HepG2 (cell line): ENCODE data around the gene NPPB. TPM values are rescaled to one million over a fixed set of nuclear protein-coding genes. Genes with fewer than 3 reads are reported as not detected.

Experiments used
- CBX2 ChIP-seq, 2 experiments: fragments of 200-600 bp in 1 of 2; sonication (generic); formaldehyde crosslinking in 1 of 2; IDR thresholded peaks; 2 replicates each; pipeline versions ENCODE4 v1.7.0 to v1.8.1; 2018 to 2022; ENCODE audit warnings: low read depth in 2 of 2, low read length in 1 of 2, mild to moderate bottlenecking in 1 of 2, missing genetic modification reagents in 1 of 2
- PHF21A ChIP-seq: sonication (generic); formaldehyde crosslinking; IDR thresholded peaks from 2 replicates; pipeline ENCODE4 v1.5.0; 2020; ENCODE audit warnings: mild to moderate bottlenecking, missing genetic modification reagents
- POLR2A ChIP-seq, 2 experiments: IDR thresholded peaks; 2 replicates each; pipeline ENCODE4 v1.6.1; 2011; ENCODE audit warnings: low read depth in 2 of 2, low read length in 2 of 2, mild to moderate bottlenecking in 1 of 2, moderate library complexity in 1 of 2; ENCODE audit not compliant: insufficient read depth in 1 of 2
- SOX6 ChIP-seq, 2 experiments: fragments of 450-650 bp in 1 of 2; sonication (generic) in 1 of 2; formaldehyde crosslinking in 1 of 2; IDR thresholded peaks; 2 replicates each; pipeline versions ENCODE4 v1.4.0 to v1.6.1; 2017 to 2020; ENCODE audit warnings: antibody characterized with exemption in 1 of 2, mild to moderate bottlenecking in 1 of 2, missing genetic modification reagents in 1 of 2
- SRY ChIP-seq: sonication (generic); formaldehyde crosslinking; IDR thresholded peaks from 2 replicates; pipeline ENCODE4 v1.8.0; 2022; ENCODE audit warnings: mild to moderate bottlenecking, missing genetic modification reagents
- TEAD3 ChIP-seq: optimal IDR thresholded peaks from 2 replicates; pipeline ENCODE3; 2016; ENCODE audit warnings: borderline replicate concordance
- YEATS2 ChIP-seq: sonication (generic); formaldehyde crosslinking; IDR thresholded peaks from 2 replicates; pipeline ENCODE4 v1.4.0; 2020; ENCODE audit warnings: missing genetic modification reagents, borderline replicate concordance
- ZNF234 ChIP-seq: sonication (generic); formaldehyde crosslinking; conservative IDR thresholded peaks from 2 replicates; pipeline ENCODE4 v1.5.1; 2020; ENCODE audit warnings: mild to moderate bottlenecking, missing genetic modification reagents
- polyA plus RNA-seq, 8 experiments: library from polyadenylated mRNA; depleted of rRNA in 3 of 8; stranded (reverse) in 7 of 8; unstranded in 1 of 8; fragments of >200 nt; fragmentation: Illumina TruSeq in 4 of 8; extraction: Trizol in 4 of 8; gene quantifications; 2 replicates each; pipeline versions ENCODE4 v1.2.1 to v1.2.3, GENCODE V29; 2011 to 2016; ENCODE audit warnings: low read depth in 4 of 8, missing spikeins in 1 of 8, mixed read lengths in 1 of 8; ENCODE audit not compliant: insufficient read depth in 1 of 8
- total RNA-seq, 5 experiments: library from RNA; depleted of rRNA; stranded (reverse); fragments of >200 nt; fragmentation: Illumina TruSeq; extraction: Trizol; gene quantifications; 2 replicates each; pipeline ENCODE4 v1.2.3, GENCODE V29; 2016; ENCODE audit warnings: low read depth in 1 of 5
- TF ChIP-seq, protein P1 (sequence below): sonication (generic); formaldehyde crosslinking; IDR thresholded peaks from 2 replicates; pipeline ENCODE4 v1.8.1; 2023; ENCODE audit warnings: mild to moderate bottlenecking, missing genetic modification reagents
- TF ChIP-seq, protein P2 (sequence below): sonication (generic); formaldehyde crosslinking; IDR thresholded peaks from 2 replicates; pipeline ENCODE4 v1.4.0; 2020; ENCODE audit warnings: mild to moderate bottlenecking, missing genetic modification reagents
- TF ChIP-seq, protein P3 (sequence below): sonication (generic); formaldehyde crosslinking; IDR thresholded peaks from 2 replicates; pipeline ENCODE4 v1.5.1; 2020; ENCODE audit warnings: missing genetic modification reagents, mild to moderate bottlenecking, borderline replicate concordance
- TF ChIP-seq, protein P4 (sequence below): sonication (generic); formaldehyde crosslinking; IDR thresholded peaks from 2 replicates; pipeline ENCODE4 v1.5.0; 2020; ENCODE audit warnings: missing genetic modification reagents
- TF ChIP-seq, protein P5 (sequence below): sonication (generic); formaldehyde crosslinking; conservative IDR thresholded peaks from 2 replicates; pipeline ENCODE4 v1.4.0; 2020; ENCODE audit warnings: mild to moderate bottlenecking, missing genetic modification reagents, moderate library complexity
- TF ChIP-seq, protein P6 (sequence below): sonication (generic); formaldehyde crosslinking; conservative IDR thresholded peaks from 2 replicates; pipeline ENCODE4 v1.8.0; 2022; ENCODE audit warnings: low read depth, missing genetic modification reagents

Gene NPPB
- total and polyA plus RNA-seq, 2 of the 13 experiments (the other 11 are each of a cell fraction or from before 2014, with no cell fraction given) = 1.9 TPM; not detected in 1

DNA sequence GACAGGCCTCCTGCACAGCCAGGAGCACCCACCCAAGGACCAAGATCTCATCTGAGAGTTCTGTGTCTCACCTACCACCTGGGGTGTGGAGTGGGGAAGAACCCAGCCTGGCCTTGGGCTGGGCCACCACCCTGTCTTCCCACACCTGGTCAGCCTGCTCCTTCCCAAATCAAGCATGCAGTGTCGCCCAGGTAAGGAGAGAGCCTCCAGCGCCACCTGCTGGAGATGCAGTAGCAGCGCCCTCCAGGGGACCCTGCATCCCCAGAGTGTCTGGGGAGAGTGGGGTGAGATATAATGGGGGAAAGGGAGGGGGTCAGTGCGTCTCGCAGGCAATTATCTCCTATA is 35.1 kb upstream of the NPPB start (continued):
- TF ChIP-seq, protein P1, sequence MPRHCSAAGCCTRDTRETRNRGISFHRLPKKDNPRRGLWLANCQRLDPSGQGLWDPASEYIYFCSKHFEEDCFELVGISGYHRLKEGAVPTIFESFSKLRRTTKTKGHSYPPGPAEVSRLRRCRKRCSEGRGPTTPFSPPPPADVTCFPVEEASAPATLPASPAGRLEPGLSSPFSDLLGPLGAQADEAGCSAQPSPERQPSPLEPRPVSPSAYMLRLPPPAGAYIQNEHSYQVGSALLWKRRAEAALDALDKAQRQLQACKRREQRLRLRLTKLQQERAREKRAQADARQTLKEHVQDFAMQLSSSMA (CRISPR knock-in tag) = no peak
- TF ChIP-seq, protein P2, sequence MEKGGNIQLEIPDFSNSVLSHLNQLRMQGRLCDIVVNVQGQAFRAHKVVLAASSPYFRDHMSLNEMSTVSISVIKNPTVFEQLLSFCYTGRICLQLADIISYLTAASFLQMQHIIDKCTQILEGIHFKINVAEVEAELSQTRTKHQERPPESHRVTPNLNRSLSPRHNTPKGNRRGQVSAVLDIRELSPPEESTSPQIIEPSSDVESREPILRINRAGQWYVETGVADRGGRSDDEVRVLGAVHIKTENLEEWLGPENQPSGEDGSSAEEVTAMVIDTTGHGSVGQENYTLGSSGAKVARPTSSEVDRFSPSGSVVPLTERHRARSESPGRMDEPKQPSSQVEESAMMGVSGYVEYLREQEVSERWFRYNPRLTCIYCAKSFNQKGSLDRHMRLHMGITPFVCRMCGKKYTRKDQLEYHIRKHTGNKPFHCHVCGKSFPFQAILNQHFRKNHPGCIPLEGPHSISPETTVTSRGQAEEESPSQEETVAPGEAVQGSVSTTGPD (CRISPR knock-in tag) = no peak
- TF ChIP-seq, protein P3, sequence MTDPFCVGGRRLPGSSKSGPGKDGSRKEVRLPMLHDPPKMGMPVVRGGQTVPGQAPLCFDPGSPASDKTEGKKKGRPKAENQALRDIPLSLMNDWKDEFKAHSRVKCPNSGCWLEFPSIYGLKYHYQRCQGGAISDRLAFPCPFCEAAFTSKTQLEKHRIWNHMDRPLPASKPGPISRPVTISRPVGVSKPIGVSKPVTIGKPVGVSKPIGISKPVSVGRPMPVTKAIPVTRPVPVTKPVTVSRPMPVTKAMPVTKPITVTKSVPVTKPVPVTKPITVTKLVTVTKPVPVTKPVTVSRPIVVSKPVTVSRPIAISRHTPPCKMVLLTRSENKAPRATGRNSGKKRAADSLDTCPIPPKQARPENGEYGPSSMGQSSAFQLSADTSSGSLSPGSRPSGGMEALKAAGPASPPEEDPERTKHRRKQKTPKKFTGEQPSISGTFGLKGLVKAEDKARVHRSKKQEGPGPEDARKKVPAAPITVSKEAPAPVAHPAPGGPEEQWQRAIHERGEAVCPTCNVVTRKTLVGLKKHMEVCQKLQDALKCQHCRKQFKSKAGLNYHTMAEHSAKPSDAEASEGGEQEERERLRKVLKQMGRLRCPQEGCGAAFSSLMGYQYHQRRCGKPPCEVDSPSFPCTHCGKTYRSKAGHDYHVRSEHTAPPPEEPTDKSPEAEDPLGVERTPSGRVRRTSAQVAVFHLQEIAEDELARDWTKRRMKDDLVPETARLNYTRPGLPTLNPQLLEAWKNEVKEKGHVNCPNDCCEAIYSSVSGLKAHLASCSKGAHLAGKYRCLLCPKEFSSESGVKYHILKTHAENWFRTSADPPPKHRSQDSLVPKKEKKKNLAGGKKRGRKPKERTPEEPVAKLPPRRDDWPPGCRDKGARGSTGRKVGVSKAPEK (CRISPR knock-in tag) = no peak
- TF ChIP-seq, protein P4, sequence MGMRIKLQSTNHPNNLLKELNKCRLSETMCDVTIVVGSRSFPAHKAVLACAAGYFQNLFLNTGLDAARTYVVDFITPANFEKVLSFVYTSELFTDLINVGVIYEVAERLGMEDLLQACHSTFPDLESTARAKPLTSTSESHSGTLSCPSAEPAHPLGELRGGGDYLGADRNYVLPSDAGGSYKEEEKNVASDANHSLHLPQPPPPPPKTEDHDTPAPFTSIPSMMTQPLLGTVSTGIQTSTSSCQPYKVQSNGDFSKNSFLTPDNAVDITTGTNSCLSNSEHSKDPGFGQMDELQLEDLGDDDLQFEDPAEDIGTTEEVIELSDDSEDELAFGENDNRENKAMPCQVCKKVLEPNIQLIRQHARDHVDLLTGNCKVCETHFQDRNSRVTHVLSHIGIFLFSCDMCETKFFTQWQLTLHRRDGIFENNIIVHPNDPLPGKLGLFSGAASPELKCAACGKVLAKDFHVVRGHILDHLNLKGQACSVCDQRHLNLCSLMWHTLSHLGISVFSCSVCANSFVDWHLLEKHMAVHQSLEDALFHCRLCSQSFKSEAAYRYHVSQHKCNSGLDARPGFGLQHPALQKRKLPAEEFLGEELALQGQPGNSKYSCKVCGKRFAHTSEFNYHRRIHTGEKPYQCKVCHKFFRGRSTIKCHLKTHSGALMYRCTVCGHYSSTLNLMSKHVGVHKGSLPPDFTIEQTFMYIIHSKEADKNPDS = no peak
- TF ChIP-seq ZNF234 = no peak
- TF ChIP-seq PHF21A (CRISPR knock-in tag) = no peak
- no peak for TF ChIP-seq SOX6 (IDR thresholded peaks at IDR 0.05)
- no peak for TF ChIP-seq SOX6 (CRISPR knock-in tag; IDR thresholded peaks at IDR 0.05)
- TF ChIP-seq, protein P5, sequence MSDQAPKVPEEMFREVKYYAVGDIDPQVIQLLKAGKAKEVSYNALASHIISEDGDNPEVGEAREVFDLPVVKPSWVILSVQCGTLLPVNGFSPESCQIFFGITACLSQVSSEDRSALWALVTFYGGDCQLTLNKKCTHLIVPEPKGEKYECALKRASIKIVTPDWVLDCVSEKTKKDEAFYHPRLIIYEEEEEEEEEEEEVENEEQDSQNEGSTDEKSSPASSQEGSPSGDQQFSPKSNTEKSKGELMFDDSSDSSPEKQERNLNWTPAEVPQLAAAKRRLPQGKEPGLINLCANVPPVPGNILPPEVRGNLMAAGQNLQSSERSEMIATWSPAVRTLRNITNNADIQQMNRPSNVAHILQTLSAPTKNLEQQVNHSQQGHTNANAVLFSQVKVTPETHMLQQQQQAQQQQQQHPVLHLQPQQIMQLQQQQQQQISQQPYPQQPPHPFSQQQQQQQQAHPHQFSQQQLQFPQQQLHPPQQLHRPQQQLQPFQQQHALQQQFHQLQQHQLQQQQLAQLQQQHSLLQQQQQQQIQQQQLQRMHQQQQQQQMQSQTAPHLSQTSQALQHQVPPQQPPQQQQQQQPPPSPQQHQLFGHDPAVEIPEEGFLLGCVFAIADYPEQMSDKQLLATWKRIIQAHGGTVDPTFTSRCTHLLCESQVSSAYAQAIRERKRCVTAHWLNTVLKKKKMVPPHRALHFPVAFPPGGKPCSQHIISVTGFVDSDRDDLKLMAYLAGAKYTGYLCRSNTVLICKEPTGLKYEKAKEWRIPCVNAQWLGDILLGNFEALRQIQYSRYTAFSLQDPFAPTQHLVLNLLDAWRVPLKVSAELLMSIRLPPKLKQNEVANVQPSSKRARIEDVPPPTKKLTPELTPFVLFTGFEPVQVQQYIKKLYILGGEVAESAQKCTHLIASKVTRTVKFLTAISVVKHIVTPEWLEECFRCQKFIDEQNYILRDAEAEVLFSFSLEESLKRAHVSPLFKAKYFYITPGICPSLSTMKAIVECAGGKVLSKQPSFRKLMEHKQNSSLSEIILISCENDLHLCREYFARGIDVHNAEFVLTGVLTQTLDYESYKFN (CRISPR knock-in tag) = no peak
- TF ChIP-seq, protein P6, sequence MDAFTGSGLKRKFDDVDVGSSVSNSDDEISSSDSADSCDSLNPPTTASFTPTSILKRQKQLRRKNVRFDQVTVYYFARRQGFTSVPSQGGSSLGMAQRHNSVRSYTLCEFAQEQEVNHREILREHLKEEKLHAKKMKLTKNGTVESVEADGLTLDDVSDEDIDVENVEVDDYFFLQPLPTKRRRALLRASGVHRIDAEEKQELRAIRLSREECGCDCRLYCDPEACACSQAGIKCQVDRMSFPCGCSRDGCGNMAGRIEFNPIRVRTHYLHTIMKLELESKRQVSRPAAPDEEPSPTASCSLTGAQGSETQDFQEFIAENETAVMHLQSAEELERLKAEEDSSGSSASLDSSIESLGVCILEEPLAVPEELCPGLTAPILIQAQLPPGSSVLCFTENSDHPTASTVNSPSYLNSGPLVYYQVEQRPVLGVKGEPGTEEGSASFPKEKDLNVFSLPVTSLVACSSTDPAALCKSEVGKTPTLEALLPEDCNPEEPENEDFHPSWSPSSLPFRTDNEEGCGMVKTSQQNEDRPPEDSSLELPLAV (CRISPR knock-in tag) = no peak
- TF ChIP-seq POLR2A (IDR thresholded peaks at IDR 0.05; ENCODE audit: insufficient read depth in 1 of 2, low read depth in 2 of 2, low read length in 2 of 2) = peak in 1 of 2 experiments; percentile 27; a peak in 1 of 4 replicates
- TF ChIP-seq TEAD3 (CRISPR knock-in tag) = peak; percentile 8
- TF ChIP-seq YEATS2 = peak; percentile 36; the same call in 1 of the 2 replicates
- TF ChIP-seq CBX2 (IDR thresholded peaks at IDR 0.05; ENCODE audit: low read depth, low read length) = no peak
- TF ChIP-seq CBX2 (CRISPR knock-in tag; IDR thresholded peaks at IDR 0.05; ENCODE audit: low read depth) = no peak
- TF ChIP-seq SRY (CRISPR knock-in tag) = no peak
